ENCODE results near the gene BTBD9. TPM values are rescaled to one million over a fixed set of nuclear protein-coding genes. Genes with fewer than 3 reads are reported as not detected.
A peak's percentile ranks its signal among the peaks of the same experiment; 100 is the strongest.

Gene BTBD9
- total and polyA plus RNA-seq, 5 donors from 2014 or later, result 11.6 to 79.7 (median 16.7) TPM

DNA sequence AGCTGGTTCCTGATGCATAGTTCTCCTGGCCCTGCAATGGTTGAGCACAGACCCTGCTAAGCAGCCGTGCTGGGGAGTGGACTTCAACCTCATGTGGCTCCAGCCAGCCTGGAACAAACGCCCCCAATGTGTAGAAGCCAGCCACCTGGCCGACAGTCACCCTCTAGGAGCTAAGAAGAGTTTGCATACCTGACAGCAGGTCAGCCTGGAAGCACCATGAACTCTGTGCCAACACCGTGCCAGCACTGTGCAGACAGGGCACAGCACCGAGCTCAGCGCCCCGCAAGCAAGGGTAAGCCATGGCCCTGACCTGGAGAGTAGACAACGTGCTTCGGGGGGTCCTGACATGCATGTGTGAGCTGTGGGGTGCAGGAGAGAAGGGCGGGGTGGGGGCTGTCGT lies 463.9 kb downstream of the BTBD9 start:
- H3K27me3 Mint-ChIP-seq, result no peaks in the 10 kb centered on the region
- H3K4me1 ChIP-seq (ENCODE audit: control insufficient read depth, insufficient read depth, low read length, poor library complexity, severe bottlenecking), result no peaks in the 10 kb centered on the region
- no peak overlapping the region for H3K4me3 ChIP-seq (ENCODE audit: low read depth, low read length)
- H3K27ac Mint-ChIP-seq, result no peak overlapping the region
- peaks cover 21% of the 10 kb centered on the region for H3K36me3 Mint-ChIP-seq
- DNase-seq (no peak), ATAC-seq (ENCODE audit: low read depth in 2 of 2) (no peak)
- H3K36me3 ChIP-seq (ENCODE audit: control insufficient read depth, insufficient read depth, low read length), result no peaks in the 10 kb centered on the region
- no peaks in the 10 kb centered on the region for H3K9me3 Mint-ChIP-seq
- no peaks in the 10 kb centered on the region for H3K27me3 ChIP-seq (ENCODE audit: control insufficient read depth, insufficient read depth, low read length)
- no peak overlapping the region for H3K4me3 Mint-ChIP-seq
- H3K27ac ChIP-seq (ENCODE audit: insufficient read depth, low read length, poor library complexity, severe bottlenecking), result no peak overlapping the region
- H3K4me1 Mint-ChIP-seq, result peaks cover 0 to 7% (median 3%) of the 10 kb centered on the region in 4 donors
- H3K9me3 ChIP-seq (ENCODE audit: control insufficient read depth in 2 of 2, low read length in 2 of 2), result no peaks in the 10 kb centered on the region

DNA sequence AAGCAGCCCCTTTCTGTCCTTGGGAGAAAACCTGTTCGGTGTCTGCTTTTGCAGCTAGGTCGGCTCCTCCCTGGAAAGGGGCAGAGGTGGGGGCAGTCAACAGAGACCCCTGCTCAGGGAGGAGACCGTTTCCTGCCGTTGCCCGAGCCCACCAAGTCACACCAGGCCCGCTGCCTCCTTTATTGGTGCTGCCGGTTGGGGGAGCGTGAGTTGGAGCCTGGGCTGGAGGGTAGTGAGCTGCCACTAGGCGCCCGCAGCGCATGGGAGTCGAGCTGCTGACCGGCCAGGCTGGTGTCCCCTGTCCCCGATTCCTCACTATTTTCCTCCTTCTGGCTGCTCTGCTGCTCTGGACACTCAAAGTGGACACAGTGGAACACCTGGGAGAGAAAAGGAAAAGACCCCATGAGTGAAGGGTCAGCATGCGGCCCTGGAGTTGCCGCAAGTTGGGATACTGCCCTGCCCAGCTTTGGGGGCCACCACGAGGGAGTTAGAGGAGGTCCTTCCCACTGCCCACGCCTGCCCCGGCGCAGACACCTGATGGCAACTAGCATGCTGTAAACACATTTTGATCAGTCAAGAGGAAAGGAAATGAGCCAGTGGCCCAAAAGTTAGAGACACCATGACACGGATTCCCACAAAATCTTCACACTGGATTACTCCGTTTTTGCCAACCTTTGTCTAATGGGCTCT lies 464.8 kb downstream of the BTBD9 start:
- no peaks in the 10 kb centered on the region for H3K9me3 ChIP-seq (ENCODE audit: control insufficient read depth in 2 of 2, low read length in 2 of 2)
- no peak for DNase-seq
- H3K27ac Mint-ChIP-seq, result peak overlapping the region in 1 of 3 donors; percentile 86
- H3K36me3 Mint-ChIP-seq, result peaks cover 21% of the 10 kb centered on the region
- H3K27me3 Mint-ChIP-seq, result no peaks in the 10 kb centered on the region
- H3K4me3 ChIP-seq (ENCODE audit: low read depth, low read length), result no peak overlapping the region
- peaks cover 0 to 7% (median 3%) of the 10 kb centered on the region in 4 donors for H3K4me1 Mint-ChIP-seq
- H3K4me1 ChIP-seq (ENCODE audit: control insufficient read depth, insufficient read depth, low read length, poor library complexity, severe bottlenecking), result no peaks in the 10 kb centered on the region
- H3K36me3 ChIP-seq (ENCODE audit: control insufficient read depth, insufficient read depth, low read length), result no peaks in the 10 kb centered on the region
- no peaks in the 10 kb centered on the region for H3K9me3 Mint-ChIP-seq
- no peak overlapping the region for H3K27ac ChIP-seq (ENCODE audit: insufficient read depth, low read length, poor library complexity, severe bottlenecking)
- no peaks in the 10 kb centered on the region for H3K27me3 ChIP-seq (ENCODE audit: control insufficient read depth, insufficient read depth, low read length)
- ATAC-seq (ENCODE audit: low read depth in 2 of 2), result no peak
- H3K4me3 Mint-ChIP-seq, result peak overlapping the region in 1 of 4 donors; percentile 6

DNA sequence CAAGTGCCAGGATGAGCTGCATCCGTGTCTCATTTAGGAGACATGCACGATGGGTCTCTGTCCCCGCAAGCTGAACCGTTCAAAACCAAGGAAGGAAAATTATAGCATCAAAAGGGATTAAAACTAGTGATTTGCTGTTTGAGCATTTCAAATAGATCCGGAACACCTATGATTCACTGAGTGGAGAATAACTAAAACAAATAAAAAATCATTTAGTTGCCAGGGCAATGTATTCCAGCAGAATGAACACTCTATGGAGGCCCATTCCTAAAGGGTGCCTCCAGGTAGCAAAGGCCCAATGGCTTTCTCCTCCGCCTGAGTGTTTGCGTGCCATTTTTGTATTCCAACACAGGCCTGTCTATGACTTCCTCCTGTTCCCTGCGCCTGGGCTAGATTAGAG lies 465.4 kb downstream of the BTBD9 start:
- no peaks in the 10 kb centered on the region for H3K36me3 ChIP-seq (ENCODE audit: control insufficient read depth, insufficient read depth, low read length)
- H3K4me3 ChIP-seq (ENCODE audit: low read depth, low read length), result no peak overlapping the region
- H3K27me3 Mint-ChIP-seq, result no peaks in the 10 kb centered on the region
- no peaks in the 10 kb centered on the region for H3K9me3 ChIP-seq (ENCODE audit: control insufficient read depth in 2 of 2, low read length in 2 of 2)
- no peak for DNase-seq
- H3K4me1 ChIP-seq (ENCODE audit: control insufficient read depth, insufficient read depth, low read length, poor library complexity, severe bottlenecking), result no peaks in the 10 kb centered on the region
- H3K9me3 Mint-ChIP-seq, result no peaks in the 10 kb centered on the region
- H3K27ac ChIP-seq (ENCODE audit: insufficient read depth, low read length, poor library complexity, severe bottlenecking), result no peak overlapping the region
- H3K27me3 ChIP-seq (ENCODE audit: control insufficient read depth, insufficient read depth, low read length), result no peaks in the 10 kb centered on the region
- H3K36me3 Mint-ChIP-seq, result peaks cover 21% of the 10 kb centered on the region
- H3K27ac Mint-ChIP-seq, result no peak overlapping the region
- peaks cover 0 to 7% (median 3%) of the 10 kb centered on the region in 4 donors for H3K4me1 Mint-ChIP-seq
- no peak for ATAC-seq (ENCODE audit: low read depth in 2 of 2)
- H3K4me3 Mint-ChIP-seq, result no peak overlapping the region

DNA sequence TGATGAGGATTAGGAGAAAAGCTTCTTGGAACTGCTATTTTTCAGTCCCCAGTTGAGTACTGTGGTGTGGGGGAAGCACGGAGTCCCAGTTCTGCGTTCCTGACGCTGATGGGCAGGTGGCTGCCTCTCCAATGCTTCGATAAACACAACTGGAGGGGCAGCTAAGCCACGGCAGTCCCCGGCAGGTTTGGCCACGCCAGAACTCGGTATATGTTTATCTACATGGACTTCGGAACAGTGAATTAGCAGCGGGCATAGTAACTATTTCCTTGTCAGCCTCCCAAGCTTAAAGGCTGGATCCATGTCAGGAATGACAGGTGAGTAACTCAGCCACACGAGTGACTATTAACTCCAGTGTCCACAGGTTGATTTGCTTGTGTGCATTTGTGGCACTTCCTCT lies 465.8 kb downstream of the BTBD9 start:
- Mint-ChIP-seq H3K36me3 (peaks cover 21% of the 10 kb centered on the region), H3K4me3 (no peak overlapping the region), H3K9me3 (no peaks in the 10 kb centered on the region), H3K27me3 (no peaks in the 10 kb centered on the region), H3K27ac (no peak overlapping the region), H3K4me1 (peaks cover 0 to 7% (median 3%) of the 10 kb centered on the region in 4 donors)
- Histone ChIP-seq H3K27ac (ENCODE audit: insufficient read depth, low read length, poor library complexity, severe bottlenecking) (no peak overlapping the region), H3K27me3 (ENCODE audit: control insufficient read depth, insufficient read depth, low read length) (no peaks in the 10 kb centered on the region), H3K4me1 (ENCODE audit: control insufficient read depth, insufficient read depth, low read length, poor library complexity, severe bottlenecking) (no peaks in the 10 kb centered on the region), H3K9me3 (ENCODE audit: control insufficient read depth in 2 of 2, low read length in 2 of 2) (no peaks in the 10 kb centered on the region), H3K4me3 (ENCODE audit: low read depth, low read length) (no peak overlapping the region), H3K36me3 (ENCODE audit: control insufficient read depth, insufficient read depth, low read length) (no peaks in the 10 kb centered on the region)
- DNase-seq (no peak), ATAC-seq (ENCODE audit: low read depth in 2 of 2) (no peak)

DNA sequence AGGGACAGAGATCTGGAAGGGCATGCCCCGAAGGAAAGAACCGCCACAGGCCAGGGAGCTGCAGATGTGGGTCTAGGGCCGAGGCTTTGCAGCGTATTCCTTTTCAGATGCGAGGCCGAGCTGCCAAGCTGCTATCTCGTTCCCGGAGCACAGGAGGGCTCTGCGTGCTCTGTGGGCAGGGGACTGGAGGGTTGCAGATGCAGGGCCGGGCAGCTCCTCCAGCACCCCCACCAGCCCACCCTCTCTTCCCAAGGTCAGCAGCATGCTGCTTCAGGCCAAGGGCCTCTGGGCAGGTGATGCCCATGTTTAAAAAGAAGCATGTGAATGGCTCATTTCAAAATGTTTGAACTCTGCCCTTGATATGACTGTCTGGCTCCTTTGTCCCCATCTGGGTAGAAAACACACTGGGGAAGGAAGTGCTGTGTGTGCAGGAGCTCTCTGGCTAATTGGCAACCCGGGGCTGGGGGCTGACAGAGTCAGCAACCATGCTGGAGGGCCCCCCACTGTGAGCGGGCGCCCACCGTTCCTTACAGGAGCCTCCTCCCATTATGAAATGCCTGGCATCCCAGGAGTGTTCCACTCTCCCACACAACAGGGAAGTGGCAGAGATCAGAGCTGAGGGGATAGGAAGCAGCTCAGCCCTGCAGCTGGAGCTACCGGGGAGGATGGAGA lies 466.9 kb downstream of the BTBD9 start:
- ATAC-seq (ENCODE audit: low read depth in 2 of 2), result no peak
- H3K27ac Mint-ChIP-seq, result peak overlapping the region in 1 of 3 donors; percentile 41

DNA sequence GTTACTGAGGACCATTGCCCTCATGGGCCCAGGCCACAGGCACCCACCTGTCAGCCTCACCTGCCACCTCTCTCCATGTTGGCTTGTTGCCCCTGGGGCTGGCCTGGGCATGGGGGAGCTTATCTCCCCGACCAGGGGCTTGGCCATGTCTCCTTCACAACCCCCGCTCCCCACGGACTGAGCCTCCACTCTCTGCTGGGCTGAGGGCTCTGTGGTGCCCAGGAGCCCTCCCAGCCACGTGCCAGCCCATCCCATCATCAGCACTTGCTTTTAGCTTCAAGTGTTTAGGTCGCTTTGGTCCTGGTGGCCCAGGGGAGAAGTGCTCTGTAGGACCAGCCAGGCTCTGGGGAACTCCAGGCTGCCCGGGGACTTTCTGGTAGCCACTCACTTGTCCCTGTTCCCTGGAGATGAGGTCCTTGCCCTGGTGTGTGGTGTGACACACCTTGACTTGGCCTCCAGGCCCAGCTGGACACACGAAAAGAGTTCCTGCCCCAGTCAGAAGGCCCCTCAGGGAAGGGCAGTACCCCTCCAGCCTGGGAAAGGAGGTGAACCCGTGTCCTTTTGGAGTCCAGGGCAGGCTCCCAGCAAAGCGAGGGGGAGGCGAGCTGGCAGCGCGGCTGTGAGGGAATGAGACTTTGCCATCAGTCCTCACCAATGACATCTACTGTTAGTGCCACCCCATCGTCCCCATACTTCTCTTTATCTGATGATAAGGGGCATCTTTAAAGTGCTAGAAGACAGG lies 467.6 kb downstream of the BTBD9 start:
- ATAC-seq (ENCODE audit: low read depth in 2 of 2) (no peak), DNase-seq (no peak)
- Mint-ChIP-seq H3K27ac (peak overlapping the region in 1 of 3 donors; percentile 31), H3K4me3 (no peak overlapping the region), H3K9me3 (no peaks in the 10 kb centered on the region), H3K36me3 (peaks cover 13% of the 10 kb centered on the region), H3K4me1 (peaks cover 0 to 7% (median 2%) of the 10 kb centered on the region in 4 donors), H3K27me3 (no peaks in the 10 kb centered on the region)
- H3K9me3 ChIP-seq (ENCODE audit: control insufficient read depth in 2 of 2, low read length in 2 of 2), result no peaks in the 10 kb centered on the region
- no peaks in the 10 kb centered on the region for H3K27me3 ChIP-seq (ENCODE audit: control insufficient read depth, insufficient read depth, low read length)
- no peaks in the 10 kb centered on the region for H3K4me1 ChIP-seq (ENCODE audit: control insufficient read depth, insufficient read depth, low read length, poor library complexity, severe bottlenecking)
- no peak overlapping the region for H3K27ac ChIP-seq (ENCODE audit: insufficient read depth, low read length, poor library complexity, severe bottlenecking)
- no peak overlapping the region for H3K4me3 ChIP-seq (ENCODE audit: low read depth, low read length)
- no peaks in the 10 kb centered on the region for H3K36me3 ChIP-seq (ENCODE audit: control insufficient read depth, insufficient read depth, low read length)

More for the DNA sequence above, 466.9 kb downstream of the BTBD9 start:
- no peak overlapping the region for H3K4me3 Mint-ChIP-seq
- peaks cover 0 to 7% (median 2%) of the 10 kb centered on the region in 4 donors for H3K4me1 Mint-ChIP-seq
- H3K27ac ChIP-seq (ENCODE audit: insufficient read depth, low read length, poor library complexity, severe bottlenecking), result no peak overlapping the region
- DNase-seq, result no peak
- no peaks in the 10 kb centered on the region for H3K9me3 Mint-ChIP-seq
- no peaks in the 10 kb centered on the region for H3K9me3 ChIP-seq (ENCODE audit: control insufficient read depth in 2 of 2, low read length in 2 of 2)
- H3K27me3 Mint-ChIP-seq, result no peaks in the 10 kb centered on the region
- no peaks in the 10 kb centered on the region for H3K27me3 ChIP-seq (ENCODE audit: control insufficient read depth, insufficient read depth, low read length)
- no peak overlapping the region for H3K4me3 ChIP-seq (ENCODE audit: low read depth, low read length)
- H3K36me3 ChIP-seq (ENCODE audit: control insufficient read depth, insufficient read depth, low read length), result no peaks in the 10 kb centered on the region
- H3K36me3 Mint-ChIP-seq, result peaks cover 18% of the 10 kb centered on the region
- H3K4me1 ChIP-seq (ENCODE audit: control insufficient read depth, insufficient read depth, low read length, poor library complexity, severe bottlenecking), result no peaks in the 10 kb centered on the region

DNA sequence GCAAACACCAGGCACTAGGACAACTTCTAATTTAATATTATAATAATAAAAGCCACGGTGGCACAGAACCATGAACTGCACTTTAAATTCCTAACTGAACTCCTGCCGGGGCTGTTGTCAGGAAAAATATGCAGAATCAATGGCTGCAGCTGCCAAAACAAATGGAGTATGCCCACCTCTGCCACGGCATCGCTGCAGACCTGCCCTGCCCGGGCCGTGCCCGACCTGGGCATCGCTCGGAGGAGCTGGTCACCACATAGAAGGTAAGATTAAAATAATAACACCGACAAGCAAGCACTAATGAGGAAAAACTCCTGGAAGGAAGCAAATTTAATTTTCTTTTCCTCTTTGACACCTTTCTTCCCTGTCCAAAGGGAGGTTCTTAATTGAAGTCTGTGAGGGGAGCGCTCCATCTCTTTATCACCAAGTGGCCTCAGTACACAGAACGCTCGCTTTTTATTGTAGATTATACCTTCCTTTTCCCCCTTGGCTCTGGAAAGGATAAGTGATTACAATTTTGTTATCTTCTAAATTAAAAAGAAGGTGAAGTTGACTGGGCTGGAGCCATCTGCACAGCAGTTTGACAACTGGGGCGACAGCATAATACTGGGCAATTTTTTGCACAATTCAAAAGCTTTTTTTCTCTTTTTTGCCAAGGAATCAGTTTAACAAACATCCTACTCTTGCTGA lies 468.9 kb downstream of the BTBD9 start:
- Histone ChIP-seq H3K36me3 (ENCODE audit: control insufficient read depth, insufficient read depth, low read length) (no peaks in the 10 kb centered on the region), H3K4me3 (ENCODE audit: low read depth, low read length) (no peak overlapping the region), H3K27ac (ENCODE audit: insufficient read depth, low read length, poor library complexity, severe bottlenecking) (no peak overlapping the region), H3K27me3 (ENCODE audit: control insufficient read depth, insufficient read depth, low read length) (no peaks in the 10 kb centered on the region), H3K9me3 (ENCODE audit: control insufficient read depth in 2 of 2, low read length in 2 of 2) (no peaks in the 10 kb centered on the region), H3K4me1 (ENCODE audit: control insufficient read depth, insufficient read depth, low read length, poor library complexity, severe bottlenecking) (no peaks in the 10 kb centered on the region)
- Mint-ChIP-seq H3K9me3 (no peaks in the 10 kb centered on the region), H3K4me3 (no peak overlapping the region), H3K27ac (no peak overlapping the region), H3K4me1 (peaks cover 0 to 7% (median 2%) of the 10 kb centered on the region in 4 donors), H3K27me3 (no peaks in the 10 kb centered on the region), H3K36me3 (peaks cover 12% of the 10 kb centered on the region)
- DNase-seq, result no peak
- no peak for ATAC-seq (ENCODE audit: low read depth in 2 of 2)

Data from CD4-positive, CD25-positive, alpha-beta regulatory T cell (primary cell).